ENCODE results near the gene NDUFS6. TPM values are rescaled to one million over a fixed set of nuclear protein-coding genes. Genes with fewer than 3 reads are reported as not detected.

Gene NDUFS6
- total and polyA plus RNA-seq, 2 of the 4 experiments (the other 2 are of a cell fraction) = 10.4 to 69.0 TPM

DNA sequence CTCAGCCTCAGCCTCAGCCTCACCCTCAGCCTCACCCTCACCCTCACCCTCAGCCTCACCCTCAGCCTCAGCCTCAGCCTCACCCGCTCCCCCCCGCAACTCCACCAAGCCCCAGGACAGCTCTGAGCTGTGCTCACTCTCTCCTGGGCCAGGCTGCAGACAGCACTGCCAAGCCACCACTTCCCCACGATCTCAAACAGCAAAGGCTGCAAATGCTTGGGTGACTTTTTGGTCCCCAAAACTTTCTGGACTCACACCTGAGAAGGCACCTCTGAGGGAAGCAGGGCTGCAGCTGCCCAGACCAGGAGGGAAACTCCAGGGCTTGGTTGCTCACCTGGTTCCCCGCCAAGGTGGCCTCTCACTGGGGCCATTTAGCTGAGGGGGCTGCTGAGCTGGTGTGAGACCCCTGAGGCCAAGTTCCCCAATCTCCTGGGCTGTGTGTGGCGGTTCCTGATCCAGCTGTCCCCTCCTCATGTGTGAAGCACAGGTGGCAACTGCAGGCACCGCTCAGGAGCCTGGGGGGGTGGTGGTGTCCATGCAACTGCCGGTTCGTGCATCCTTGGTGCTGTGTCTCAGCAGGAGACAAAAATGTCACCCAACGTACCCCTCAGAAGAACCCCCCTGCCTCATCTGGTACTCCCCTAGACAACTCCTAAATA is 19.4 kb upstream of the NDUFS6 start:
- no peak overlapping the region for H2BK120ac ChIP-seq (ENCODE audit: low read depth, low read length)
- 100% methylated on average over 1 of the region's 9 CpGs; no CpG with 5 or more reads in 1 of the 2 experiments for WGBS, 2 experiments (ENCODE audit: extremely low coverage in 2 of 2, insufficient read length in 1 of 2)
- ATAC-seq (ENCODE audit: low read depth) = no peak
- no peak overlapping the region for H3K4me3 ChIP-seq (ENCODE audit: insufficient read depth, low read depth, low read length)
- no peak overlapping the region for H3K14ac ChIP-seq (replicated peaks; ENCODE audit: low read depth, low read length)
- H2AK9ac ChIP-seq (replicated peaks; ENCODE audit: low read depth, low read length, poor library complexity) = no peak overlapping the region
- no peak for TF ChIP-seq POLR2A (IDR thresholded peaks at IDR 0.05; ENCODE audit: low read depth, low read length)
- TF ChIP-seq CHD1 (IDR thresholded peaks at IDR 0.05; ENCODE audit: low read depth, low read length) = no peak
- TF ChIP-seq, protein P1, sequence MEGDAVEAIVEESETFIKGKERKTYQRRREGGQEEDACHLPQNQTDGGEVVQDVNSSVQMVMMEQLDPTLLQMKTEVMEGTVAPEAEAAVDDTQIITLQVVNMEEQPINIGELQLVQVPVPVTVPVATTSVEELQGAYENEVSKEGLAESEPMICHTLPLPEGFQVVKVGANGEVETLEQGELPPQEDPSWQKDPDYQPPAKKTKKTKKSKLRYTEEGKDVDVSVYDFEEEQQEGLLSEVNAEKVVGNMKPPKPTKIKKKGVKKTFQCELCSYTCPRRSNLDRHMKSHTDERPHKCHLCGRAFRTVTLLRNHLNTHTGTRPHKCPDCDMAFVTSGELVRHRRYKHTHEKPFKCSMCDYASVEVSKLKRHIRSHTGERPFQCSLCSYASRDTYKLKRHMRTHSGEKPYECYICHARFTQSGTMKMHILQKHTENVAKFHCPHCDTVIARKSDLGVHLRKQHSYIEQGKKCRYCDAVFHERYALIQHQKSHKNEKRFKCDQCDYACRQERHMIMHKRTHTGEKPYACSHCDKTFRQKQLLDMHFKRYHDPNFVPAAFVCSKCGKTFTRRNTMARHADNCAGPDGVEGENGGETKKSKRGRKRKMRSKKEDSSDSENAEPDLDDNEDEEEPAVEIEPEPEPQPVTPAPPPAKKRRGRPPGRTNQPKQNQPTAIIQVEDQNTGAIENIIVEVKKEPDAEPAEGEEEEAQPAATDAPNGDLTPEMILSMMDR (conservative IDR thresholded peaks at IDR 0.05; ENCODE audit: low read depth, low read length) = no peak
- TF ChIP-seq, protein P2, sequence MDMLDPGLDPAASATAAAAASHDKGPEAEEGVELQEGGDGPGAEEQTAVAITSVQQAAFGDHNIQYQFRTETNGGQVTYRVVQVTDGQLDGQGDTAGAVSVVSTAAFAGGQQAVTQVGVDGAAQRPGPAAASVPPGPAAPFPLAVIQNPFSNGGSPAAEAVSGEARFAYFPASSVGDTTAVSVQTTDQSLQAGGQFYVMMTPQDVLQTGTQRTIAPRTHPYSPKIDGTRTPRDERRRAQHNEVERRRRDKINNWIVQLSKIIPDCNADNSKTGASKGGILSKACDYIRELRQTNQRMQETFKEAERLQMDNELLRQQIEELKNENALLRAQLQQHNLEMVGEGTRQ (IDR thresholded peaks at IDR 0.05; ENCODE audit: low read depth, low read length) = no peak
- TF ChIP-seq RAD21 (IDR thresholded peaks at IDR 0.05; ENCODE audit: low read length) = no peak
- no peak for TF ChIP-seq BHLHE40 (IDR thresholded peaks at IDR 0.05; ENCODE audit: low read depth, low read length)
- TF ChIP-seq SMC3 (IDR thresholded peaks at IDR 0.05; ENCODE audit: low read depth, low read length) = no peak
- TF ChIP-seq RFX5 (IDR thresholded peaks at IDR 0.05; ENCODE audit: low read depth, low read length) = no peak
- no peak for TF ChIP-seq MAFK (IDR thresholded peaks at IDR 0.05; ENCODE audit: low read depth, low read length)
- TF ChIP-seq MXI1 (IDR thresholded peaks at IDR 0.05; ENCODE audit: borderline replicate concordance, low read depth, low read length) = no peak
- no peak overlapping the region for H3K27ac ChIP-seq (ENCODE audit: insufficient read depth, low read length)
- no peak overlapping the region for H4K5ac ChIP-seq (ENCODE audit: low read depth, low read length)
- no peaks in the 10 kb centered on the region for H3K4me1 ChIP-seq (ENCODE audit: control insufficient read depth, insufficient read depth, low read length)
- no peak overlapping the region for H2AFZ ChIP-seq (replicated peaks; ENCODE audit: low read length, poor library complexity)
- H3K27me3 ChIP-seq (ENCODE audit: control insufficient read depth, insufficient read depth, low read length) = no peaks in the 10 kb centered on the region; the same call in 1 of the 2 replicates
- no peaks in the 10 kb centered on the region for H3K79me1 ChIP-seq (ENCODE audit: low read depth in 1 of 2, low read length in 2 of 2)
- no peak overlapping the region for H3K4me2 ChIP-seq (ENCODE audit: low read depth, low read length)
- H3K23ac ChIP-seq (ENCODE audit: low read depth, low read length) = no peak overlapping the region
- no peak overlapping the region for H4K91ac ChIP-seq (ENCODE audit: insufficient read depth, low read depth, low read length)
- no peak overlapping the region for H3K56ac ChIP-seq (ENCODE audit: extremely low read depth, insufficient read depth, low read length)
- in situ Hi-C loops (cut with MboI; ENCODE audit: low sequenced_read_pairs) (loop anchor here (25.0 kb wide), 1 partner anchor 820 kb away; no protein-coding TSS in a partner anchor), dilution Hi-C loops (cut with HindIII; ENCODE audit: low sequenced_read_pairs, unreplicated experiment) (no loop called here), intact Hi-C loops (cut with micrococcal nuclease) (no loop called here)
- H3K18ac ChIP-seq (ENCODE audit: low read depth, low read length) = no peak overlapping the region
- H3K36me3 ChIP-seq (ENCODE audit: control insufficient read depth, insufficient read depth, low read length) = no peaks in the 10 kb centered on the region
- DNase-seq = no peak
- H2BK15ac ChIP-seq (ENCODE audit: low read depth, low read length) = no peak overlapping the region
- H3K9me3 ChIP-seq (ENCODE audit: control insufficient read depth, insufficient read depth, low read length) = no peaks in the 10 kb centered on the region
- no peak overlapping the region for H2BK5ac ChIP-seq (ENCODE audit: low read depth, low read length, poor library complexity, severe bottlenecking)
- ChIA-PET POLR2A (ENCODE audit: unreplicated experiment) (no interaction called here), CTCF (no interaction called here)
- no peak overlapping the region for H2AK5ac ChIP-seq (ENCODE audit: low read depth, low read length)
- no peak overlapping the region for H3K9ac ChIP-seq (ENCODE audit: low read depth, low read length)
- H3K9me1 ChIP-seq (ENCODE audit: insufficient read depth, low read length) = peaks cover 2% of the 10 kb centered on the region; the same call in 1 of the 2 replicates
- H2BK20ac ChIP-seq (ENCODE audit: low read depth, low read length) = no peak overlapping the region
- no peak overlapping the region for H3K4ac ChIP-seq (ENCODE audit: low read depth, low read length)
- BruUV-seq (replicated peaks) = no TSS peak
- H4K8ac ChIP-seq (ENCODE audit: low read depth in 2 of 2, low read length in 2 of 2) = no peak overlapping the region
- no peaks in the 10 kb centered on the region for H4K20me1 ChIP-seq (ENCODE audit: insufficient read depth, low read length)

Data from IMR-90 (cell line).